ENCODE results near the gene TFIP11.

The TFIP11 gene

GRCh38 chr22:26483043-26483438, 29.2 kb downstream of the TFIP11 start:
- H3K4me3 ChIP-seq (ENCODE audit: low read length): peak overlapping the region; percentile 77
- DNase-seq (ENCODE audit: low read depth, low spot score): no peak

GRCh38 chr22:26482161-26482560, 30.1 kb downstream of the TFIP11 start:
- peak overlapping the region; percentile 77 for H3K4me3 ChIP-seq (ENCODE audit: low read length)
- peak; percentile 54 for DNase-seq (ENCODE audit: low read depth, low spot score)

- peak overlapping the region; percentile 77 for H3K4me3 ChIP-seq (ENCODE audit: low read length)
Measured at GRCh38 chr22:26481694-26482093, 30.6 kb downstream of the TFIP11 start.

GRCh38 chr22:26481112-26481693, 31.1 kb downstream of the TFIP11 start:
- DNase-seq (ENCODE audit: low read depth, low spot score): no peak
- peak overlapping the region; percentile 77 for H3K4me3 ChIP-seq (ENCODE audit: low read length)

More at GRCh38 chr22:26481694-26482093, 30.6 kb downstream of the TFIP11 start:
- DNase-seq (ENCODE audit: low read depth, low spot score): no peak

GRCh38 chr22:26480611-26480932, 31.7 kb downstream of the TFIP11 start:
- DNase-seq (ENCODE audit: low read depth, low spot score): no peak
- peak overlapping the region; percentile 50 for H3K4me3 ChIP-seq (ENCODE audit: low read length)

GRCh38 chr22:26479792-26480610, 32.3 kb downstream of the TFIP11 start:
- peak overlapping the region; percentile 50 for H3K4me3 ChIP-seq (ENCODE audit: low read length)
- peak; percentile 47 for DNase-seq (ENCODE audit: low read depth, low spot score)

- peak; percentile 83 for DNase-seq (ENCODE audit: low read depth, low spot score)
- peak overlapping the region; percentile 50 for H3K4me3 ChIP-seq (ENCODE audit: low read length)
Measured at GRCh38 chr22:26479043-26479791, 33.1 kb downstream of the TFIP11 start.

- no peak for DNase-seq (ENCODE audit: low read depth, low spot score)
- H3K4me3 ChIP-seq (ENCODE audit: low read length): no peak overlapping the region
Measured at GRCh38 chr22:26477341-26477731, 34.9 kb downstream of the TFIP11 start.

- DNase-seq (ENCODE audit: low read depth, low spot score): no peak
- no peak overlapping the region for H3K4me3 ChIP-seq (ENCODE audit: low read length)
Measured at GRCh38 chr22:26476705-26477340, 35.5 kb downstream of the TFIP11 start.

- DNase-seq (ENCODE audit: low read depth, low spot score): no peak
- no peak overlapping the region for H3K4me3 ChIP-seq (ENCODE audit: low read length)
Measured at GRCh38 chr22:26474682-26475081, 37.6 kb downstream of the TFIP11 start.

- no peak for DNase-seq (ENCODE audit: low read depth, low spot score)
- H3K4me3 ChIP-seq (ENCODE audit: low read length): no peak overlapping the region
Measured at GRCh38 chr22:26471522-26471921, 40.8 kb downstream of the TFIP11 start.

GRCh38 chr22:26470807-26471206, 41.5 kb downstream of the TFIP11 start:
- H3K4me3 ChIP-seq (ENCODE audit: low read length): no peak overlapping the region
- no peak for DNase-seq (ENCODE audit: low read depth, low spot score)

- no peak overlapping the region for H3K4me3 ChIP-seq (ENCODE audit: low read length)
- DNase-seq (ENCODE audit: low read depth, low spot score): no peak
Measured at GRCh38 chr22:26466196-26466595, 46.1 kb downstream of the TFIP11 start.

GRCh38 chr22:26464312-26464711, 48.0 kb downstream of the TFIP11 start:
- DNase-seq (ENCODE audit: low read depth, low spot score): no peak
- H3K4me3 ChIP-seq (ENCODE audit: low read length): no peak overlapping the region

- H3K4me3 ChIP-seq (ENCODE audit: low read length): no peak overlapping the region
- DNase-seq (ENCODE audit: low read depth, low spot score): no peak
Measured at GRCh38 chr22:26463688-26464087, 48.6 kb downstream of the TFIP11 start.

GRCh38 chr22:26463101-26463661, 49.1 kb downstream of the TFIP11 start:
- H3K4me3 ChIP-seq (ENCODE audit: low read length): no peak overlapping the region
- no peak for DNase-seq (ENCODE audit: low read depth, low spot score)

- H3K4me3 ChIP-seq (ENCODE audit: low read length): no peak overlapping the region
- DNase-seq (ENCODE audit: low read depth, low spot score): no peak
Measured at GRCh38 chr22:26462641-26463040, 49.6 kb downstream of the TFIP11 start.

GRCh38 chr22:26462051-26462450, 50.2 kb downstream of the TFIP11 start:
- H3K4me3 ChIP-seq (ENCODE audit: low read length): no peak overlapping the region
- DNase-seq (ENCODE audit: low read depth, low spot score): no peak

- DNase-seq (ENCODE audit: low read depth, low spot score): no peak
- H3K4me3 ChIP-seq (ENCODE audit: low read length): no peak overlapping the region
Measured at GRCh38 chr22:26461188-26461810, 51.0 kb downstream of the TFIP11 start.

Measured in Jurkat, Clone E6-1 (cell line).